HG03135 (cell line): Measurements from ENCODE around the gene EIF4B.
A peak's percentile ranks its signal among the peaks of the same experiment; 100 is the strongest.
"Not testable (repeated sequence)": the region's sequence is repeated elsewhere in the genome, so short reads cannot be mapped to it uniquely, and the experiment has no call there.

Source experiments
- ATAC-seq: cut with Tn5 transposase; IDR thresholded peaks from one replicate; pipeline ENCODE4 v1.9.1; 2021; ENCODE audit warnings: mild to moderate bottlenecking, moderate library complexity; ENCODE audit not compliant: unreplicated experiment

The EIF4B gene, protein sequence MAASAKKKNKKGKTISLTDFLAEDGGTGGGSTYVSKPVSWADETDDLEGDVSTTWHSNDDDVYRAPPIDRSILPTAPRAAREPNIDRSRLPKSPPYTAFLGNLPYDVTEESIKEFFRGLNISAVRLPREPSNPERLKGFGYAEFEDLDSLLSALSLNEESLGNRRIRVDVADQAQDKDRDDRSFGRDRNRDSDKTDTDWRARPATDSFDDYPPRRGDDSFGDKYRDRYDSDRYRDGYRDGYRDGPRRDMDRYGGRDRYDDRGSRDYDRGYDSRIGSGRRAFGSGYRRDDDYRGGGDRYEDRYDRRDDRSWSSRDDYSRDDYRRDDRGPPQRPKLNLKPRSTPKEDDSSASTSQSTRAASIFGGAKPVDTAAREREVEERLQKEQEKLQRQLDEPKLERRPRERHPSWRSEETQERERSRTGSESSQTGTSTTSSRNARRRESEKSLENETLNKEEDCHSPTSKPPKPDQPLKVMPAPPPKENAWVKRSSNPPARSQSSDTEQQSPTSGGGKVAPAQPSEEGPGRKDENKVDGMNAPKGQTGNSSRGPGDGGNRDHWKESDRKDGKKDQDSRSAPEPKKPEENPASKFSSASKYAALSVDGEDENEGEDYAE

GRCh38 chr12:53005986-53006809 is at the start of gene EIF4B:
TSS of gene EIF4B (plus strand) at chr12:53006456. CDS start at chr12:53006484, 28 bp downstream.
- peak; percentile 88 for ATAC-seq

- ATAC-seq = no peak
Observed at GRCh38 chr12:52956987-52957386, 49.3 kb upstream of the EIF4B start.

DNA sequence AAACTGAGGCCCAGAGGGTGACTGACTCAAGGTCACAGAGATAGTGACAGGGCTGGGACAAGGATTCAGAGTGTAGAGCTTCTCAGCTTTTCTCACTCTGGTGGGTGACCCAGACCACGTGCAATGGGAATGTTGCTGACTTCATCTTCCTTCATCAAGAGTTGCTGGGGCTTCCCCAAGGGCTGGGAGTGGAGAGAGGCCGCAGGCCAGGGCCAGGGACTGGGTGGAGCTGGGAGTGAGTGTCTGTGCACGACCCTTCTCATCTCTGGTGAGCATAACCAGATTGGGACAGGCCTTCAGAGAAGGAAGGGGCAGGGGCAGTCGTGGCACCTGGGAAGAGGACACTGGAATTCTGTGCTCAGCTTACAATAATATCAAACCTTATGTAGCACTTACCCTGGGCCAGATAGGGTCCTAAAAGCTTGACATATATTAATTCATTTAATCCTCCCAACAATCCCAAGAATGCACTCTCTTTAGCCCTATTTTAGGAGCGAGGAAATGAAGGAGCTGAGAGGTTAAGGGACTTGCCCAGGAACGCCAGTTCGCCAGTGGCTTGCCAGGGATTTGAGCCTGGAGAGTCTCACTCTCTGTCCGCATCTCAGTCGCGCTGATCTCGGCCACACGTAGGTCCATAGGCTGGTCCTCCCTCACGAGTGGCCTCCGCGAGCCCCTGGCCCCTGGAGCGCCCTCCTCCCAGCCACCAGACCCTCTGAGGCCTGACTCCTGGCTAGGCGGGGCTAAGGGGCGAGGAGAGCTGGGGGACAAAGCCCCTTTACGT is 41.5 kb upstream of the EIF4B start:
- ATAC-seq = no peak

- ATAC-seq = no peak
Observed at GRCh38 chr12:52965337-52965731, 40.9 kb upstream of the EIF4B start.

- no peak for ATAC-seq
Observed at GRCh38 chr12:52969166-52969795, 37.0 kb upstream of the EIF4B start.

GRCh38 chr12:52969828-52970569 is 36.3 kb upstream of the EIF4B start:
- no peak for ATAC-seq

DNA sequence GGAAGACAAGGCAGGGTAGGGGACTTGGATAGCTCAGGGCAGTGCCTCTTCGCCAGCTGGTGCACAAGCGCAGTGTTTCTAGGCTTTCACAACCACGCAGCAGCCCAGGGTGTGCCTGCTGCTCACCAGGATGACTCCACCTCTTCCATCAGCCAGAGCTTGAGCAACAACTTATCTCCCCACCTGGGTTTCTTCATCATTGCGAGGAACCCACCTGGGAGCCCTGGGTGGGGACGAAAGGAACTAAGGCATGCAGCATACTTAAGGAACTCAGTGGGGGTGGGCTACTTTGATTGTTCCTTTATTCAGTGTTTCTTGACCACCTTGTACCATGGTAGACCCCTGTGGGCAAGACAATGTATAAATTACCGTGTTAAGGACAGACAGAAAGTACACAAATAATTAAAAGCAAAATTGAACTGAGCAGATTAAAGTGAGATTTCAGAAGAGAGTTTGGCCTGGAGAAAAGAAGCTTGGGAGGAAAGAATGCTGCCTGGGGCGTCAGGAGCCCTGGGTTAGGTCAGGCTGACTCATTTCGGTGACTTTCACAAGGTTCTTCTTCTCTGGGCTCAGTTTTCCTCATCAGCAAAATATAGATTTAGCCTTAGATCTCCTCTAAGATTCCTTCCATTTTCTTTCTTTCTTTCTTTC is 34.5 kb upstream of the EIF4B start:
- no peak for ATAC-seq

DNA sequence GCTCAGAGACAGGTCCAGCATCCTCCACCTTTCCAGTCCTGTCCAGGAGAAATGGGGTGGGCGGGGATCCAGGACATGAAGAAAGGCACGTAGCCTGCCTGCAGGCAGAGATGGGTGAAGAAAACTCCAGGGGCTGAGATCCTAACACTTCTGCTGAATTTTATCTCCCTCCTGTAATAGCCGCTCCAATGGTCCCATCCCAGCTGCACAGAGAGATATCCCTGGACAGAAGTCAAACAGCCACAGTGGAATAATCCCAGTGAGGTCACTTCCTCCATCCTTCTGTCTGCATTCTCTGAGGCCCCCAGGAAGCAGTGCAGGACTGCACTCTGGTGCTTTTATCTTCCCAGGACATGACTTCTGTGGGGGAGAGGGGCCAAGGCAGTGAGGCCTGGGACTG is 31.1 kb upstream of the EIF4B start:
- ATAC-seq = no peak

DNA sequence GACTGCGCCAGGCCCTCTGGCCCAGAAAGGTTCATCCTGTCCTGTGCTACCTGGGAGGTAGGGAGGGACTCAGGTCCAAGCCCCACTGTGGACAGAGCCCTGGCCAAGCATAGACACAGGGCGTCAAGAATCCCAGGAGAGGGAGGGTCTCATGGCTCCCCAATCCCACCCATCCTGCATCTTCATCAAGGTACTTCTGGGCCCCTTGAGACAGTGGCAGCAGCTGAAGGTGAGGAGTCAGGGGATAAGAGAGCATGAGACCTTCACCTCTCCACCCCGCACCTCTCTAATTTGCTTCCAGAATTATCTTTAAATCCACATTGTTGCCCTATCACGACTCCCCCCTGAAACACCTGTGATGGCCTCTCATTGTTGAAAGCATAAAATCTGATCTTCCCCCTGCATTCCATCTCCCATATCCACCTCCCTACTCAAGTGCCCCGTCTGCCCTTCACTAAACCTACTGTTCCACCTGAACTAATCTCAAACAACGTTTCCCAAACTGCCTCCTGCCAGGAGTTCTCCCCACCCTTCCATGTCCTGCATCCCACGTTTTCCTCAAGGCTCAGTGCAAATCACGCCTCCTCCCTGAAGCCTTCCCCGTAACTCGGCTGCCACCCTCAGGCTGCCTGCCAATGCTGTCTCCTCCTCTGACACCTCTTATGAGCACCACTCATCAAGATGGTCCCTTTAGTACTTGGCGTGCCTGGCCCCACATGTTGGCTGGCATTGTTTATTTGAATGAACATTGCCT is 30.3 kb upstream of the EIF4B start:
- ATAC-seq = no peak

- ATAC-seq = no peak
Observed at GRCh38 chr12:52976574-52977071, 29.6 kb upstream of the EIF4B start.

DNA sequence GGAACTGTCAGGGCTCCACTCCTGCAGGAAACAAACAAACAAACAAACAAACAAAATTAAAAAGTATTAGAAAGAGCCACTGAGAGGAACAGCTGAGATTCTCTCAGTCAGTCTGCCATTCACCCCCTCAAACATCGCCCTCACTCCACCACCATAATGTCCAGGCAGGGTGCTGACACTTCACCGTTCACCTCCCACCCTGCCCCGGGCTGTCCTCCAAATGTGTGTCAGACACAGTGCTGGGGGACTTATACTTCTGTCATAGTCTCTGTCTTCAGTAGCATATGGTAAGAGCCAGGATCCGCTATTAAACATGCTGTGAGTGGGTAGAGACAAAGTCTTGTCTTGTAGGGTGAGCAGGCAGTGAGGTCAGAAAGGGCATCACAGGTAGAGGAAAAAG is 29.1 kb upstream of the EIF4B start:
- ATAC-seq = no peak

DNA sequence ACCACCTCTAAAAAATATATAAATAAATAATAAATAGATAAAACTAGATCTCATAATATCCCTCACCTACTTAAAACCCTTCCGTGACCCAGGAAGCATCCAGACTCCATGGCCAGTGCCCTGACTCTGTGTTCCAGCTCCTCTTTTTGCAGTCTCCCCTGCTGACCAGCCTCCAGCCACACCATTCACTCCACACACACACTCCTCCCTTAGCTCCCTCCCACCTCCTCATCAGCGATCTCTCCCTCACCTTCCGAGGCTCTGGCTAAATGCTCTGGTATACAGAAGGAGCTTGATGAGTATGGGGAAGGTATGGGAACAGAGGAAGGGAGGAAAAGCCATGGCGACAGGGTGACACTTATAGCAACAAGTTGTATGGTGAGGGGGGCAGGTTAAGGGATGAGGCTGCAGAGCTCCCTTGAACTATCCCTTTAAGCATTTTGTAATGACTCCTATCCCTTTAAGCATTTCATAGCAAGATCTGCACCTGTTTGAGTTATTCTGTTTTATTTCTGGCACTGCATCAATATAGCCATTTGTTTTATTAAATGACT is 26.1 kb upstream of the EIF4B start:
- no peak for ATAC-seq

GRCh38 chr12:52980650-52981423 is 25.4 kb upstream of the EIF4B start:
- no peak for ATAC-seq

GRCh38 chr12:52984136-52984535 is 22.1 kb upstream of the EIF4B start:
- no peak for ATAC-seq

DNA sequence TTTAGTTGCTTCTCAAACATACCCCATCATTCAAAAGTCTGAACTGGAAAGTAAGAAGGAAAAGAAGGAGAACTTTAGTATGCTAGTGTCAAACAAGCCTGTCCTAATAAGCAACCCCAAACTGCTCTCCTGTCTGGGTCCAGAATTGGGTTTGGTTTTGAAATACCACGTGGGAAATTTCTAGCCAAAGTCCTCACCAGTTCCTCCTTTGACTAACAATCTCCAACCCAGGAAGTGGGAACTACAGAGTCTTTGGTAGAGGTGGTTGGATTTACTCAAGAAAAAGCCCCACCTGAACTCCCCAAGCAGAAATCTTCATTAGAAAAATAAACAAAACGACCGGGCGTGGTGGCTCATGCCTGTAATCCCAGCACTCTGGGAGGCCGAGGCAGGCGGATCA is 17.4 kb upstream of the EIF4B start:
- no peak for ATAC-seq

- ATAC-seq = no peak
Observed at GRCh38 chr12:52990206-52990605, 16.1 kb upstream of the EIF4B start.

GRCh38 chr12:52992240-52992639 is 14.0 kb upstream of the EIF4B start:
- ATAC-seq = not testable (repeated sequence)
